Muscle layer of colon (tissue), 2 donors: ENCODE results near the gene IER2.
A peak's percentile ranks its signal among the peaks of the same experiment; 100 is the strongest.
"Not testable (repeated sequence)": the region's sequence is repeated elsewhere in the genome, so short reads cannot be mapped to it uniquely, and the experiment has no call there.

ENCODE experiments used
- H3K27ac ChIP-seq: one replicate; pipeline ENCODE4 v1.7.0; 2013; ENCODE audit warnings: low read depth, mild to moderate bottlenecking, low read length, moderate library complexity
- H3K27me3 ChIP-seq, 2 donors: one replicate each; pipeline ENCODE4 v1.7.0; 2013; ENCODE audit warnings: low read length in 2 of 2, mild to moderate bottlenecking in 2 of 2; ENCODE audit not compliant: insufficient read depth in 2 of 2, control insufficient read depth in 1 of 2
- H3K36me3 ChIP-seq: one replicate; pipeline ENCODE4 v1.7.0; 2013; ENCODE audit warnings: mild to moderate bottlenecking, low read length; ENCODE audit not compliant: insufficient read depth
- H3K4me1 ChIP-seq: one replicate; pipeline ENCODE4 v1.7.0; 2013; ENCODE audit warnings: mild to moderate bottlenecking, low read length; ENCODE audit not compliant: insufficient read depth
- H3K4me3 ChIP-seq, 2 donors: one replicate each; pipeline ENCODE4 v1.7.0; 2013; ENCODE audit warnings: low read length in 2 of 2, low read depth in 1 of 2, mild to moderate bottlenecking in 1 of 2, moderate library complexity in 1 of 2
- H3K9ac ChIP-seq: one replicate; pipeline ENCODE4 v1.7.0; 2013; ENCODE audit warnings: low read length
- H3K9me3 ChIP-seq: one replicate; pipeline ENCODE4 v1.7.0; 2013; ENCODE audit warnings: mild to moderate bottlenecking, low read length
- donor health status: abdominal sarcoma.
- donor health status: Adenocarcinoma of cecum.

IER2 gene

GRCh38 chr19:13133241-13133870 lies 16.9 kb upstream of the IER2 start:
- no peak overlapping the region for H3K9ac ChIP-seq
- H3K9me3 ChIP-seq, result no peaks in the 10 kb centered on the region
- H3K27me3 ChIP-seq, result no peaks in the 10 kb centered on the region
- H3K36me3 ChIP-seq, result peaks cover 24% of the 10 kb centered on the region
- H3K27ac ChIP-seq, result no peak overlapping the region
- no peak overlapping the region for H3K4me3 ChIP-seq
- peaks cover 16% of the 10 kb centered on the region for H3K4me1 ChIP-seq

- peaks cover 27% of the 10 kb centered on the region for H3K36me3 ChIP-seq
- H3K9me3 ChIP-seq, result no peaks in the 10 kb centered on the region
- no peak overlapping the region for H3K9ac ChIP-seq
- H3K27me3 ChIP-seq, result no peaks in the 10 kb centered on the region
- peaks cover 16% of the 10 kb centered on the region for H3K4me1 ChIP-seq
- H3K27ac ChIP-seq, result no peak overlapping the region
- no peak overlapping the region for H3K4me3 ChIP-seq
These were observed 15.6 kb upstream of the IER2 start for GRCh38 chr19:13134626-13135025.

- no peak overlapping the region for H3K27ac ChIP-seq
These were observed 14.8 kb upstream of the IER2 start for GRCh38 chr19:13135068-13136062.

GRCh38 chr19:13137290-13137794 lies 12.9 kb upstream of the IER2 start:
- H3K4me1 ChIP-seq, result peaks cover 16% of the 10 kb centered on the region
- H3K36me3 ChIP-seq, result peaks cover 27% of the 10 kb centered on the region
- no peaks in the 10 kb centered on the region for H3K9me3 ChIP-seq
- no peaks in the 10 kb centered on the region for H3K27me3 ChIP-seq
- no peak overlapping the region for H3K4me3 ChIP-seq
- H3K9ac ChIP-seq, result no peak overlapping the region
- no peak overlapping the region for H3K27ac ChIP-seq

More at GRCh38 chr19:13135068-13136062, 14.8 kb upstream of the IER2 start:
- Histone ChIP-seq H3K9ac (no peak overlapping the region), H3K36me3 (peaks cover 27% of the 10 kb centered on the region), H3K9me3 (no peaks in the 10 kb centered on the region), H3K4me1 (peaks cover 16% of the 10 kb centered on the region), H3K4me3 (no peak overlapping the region), H3K27me3 (no peaks in the 10 kb centered on the region)

GRCh38 chr19:13138171-13138915 lies 11.9 kb upstream of the IER2 start:
- Histone ChIP-seq H3K9me3 (no peaks in the 10 kb centered on the region), H3K36me3 (peaks cover 27% of the 10 kb centered on the region), H3K27me3 (no peaks in the 10 kb centered on the region), H3K4me1 (peaks cover 16% of the 10 kb centered on the region), H3K27ac (no peak overlapping the region), H3K9ac (no peak overlapping the region), H3K4me3 (no peak overlapping the region)

- Histone ChIP-seq H3K9ac (no peak overlapping the region), H3K4me1 (peaks cover 11% of the 10 kb centered on the region), H3K36me3 (peaks cover 29% of the 10 kb centered on the region), H3K27ac (no peak overlapping the region), H3K9me3 (no peaks in the 10 kb centered on the region), H3K4me3 (no peak overlapping the region), H3K27me3 (no peaks in the 10 kb centered on the region)
These were observed 11.4 kb upstream of the IER2 start for GRCh38 chr19:13138916-13139198.

GRCh38 chr19:13139633-13140311 lies 10.4 kb upstream of the IER2 start:
- H3K9ac ChIP-seq, result no peak overlapping the region
- no peaks in the 10 kb centered on the region for H3K9me3 ChIP-seq
- peaks cover 38% of the 10 kb centered on the region for H3K36me3 ChIP-seq
- no peak overlapping the region for H3K4me3 ChIP-seq
- H3K4me1 ChIP-seq, result peaks cover 4% of the 10 kb centered on the region
- H3K27ac ChIP-seq, result no peak overlapping the region
- no peaks in the 10 kb centered on the region for H3K27me3 ChIP-seq

- Histone ChIP-seq H3K4me1 (peaks cover 6% of the 10 kb centered on the region), H3K36me3 (peaks cover 17% of the 10 kb centered on the region), H3K9me3 (no peaks in the 10 kb centered on the region), H3K9ac (no peak overlapping the region), H3K4me3 (no peak overlapping the region), H3K27me3 (no peaks in the 10 kb centered on the region), H3K27ac (no peak overlapping the region)
These were observed 3.2 kb upstream of the IER2 start for GRCh38 chr19:13146763-13147563.

- H3K4me1 ChIP-seq, H3K9me3 ChIP-seq, H3K27me3 ChIP-seq: not testable (repeated sequence)
- peak overlapping the region; percentile 97 for H3K27ac ChIP-seq
- peak overlapping the region; percentile 49 for H3K9ac ChIP-seq
- peaks cover 12% of the 10 kb centered on the region for H3K36me3 ChIP-seq
- peak overlapping the region; percentile 75 to 100 for H3K4me3 ChIP-seq
These were observed 1.0 kb upstream of the IER2 start for GRCh38 chr19:13149173-13149627.

GRCh38 chr19:13149628-13150186 lies 504 bp upstream of the IER2 start:
- Histone ChIP-seq H3K9ac (peak overlapping the region; percentile 49), H3K27ac (peak overlapping the region; percentile 97), H3K27me3 (no peaks in the 10 kb centered on the region), H3K4me1 (peaks cover 6% of the 10 kb centered on the region), H3K9me3 (no peaks in the 10 kb centered on the region), H3K36me3 (peaks cover 7% of the 10 kb centered on the region), H3K4me3 (peak overlapping the region; percentile 75 to 100)
